Measurements from ENCODE around the gene SH3BP4. TPM values are rescaled to one million over a fixed set of nuclear protein-coding genes. Genes with fewer than 3 reads are reported as not detected.

The SH3BP4 gene
- total and polyA plus RNA-seq, 2 donors (not counting 1 experiment from before 2014, with no cell fraction given): 1.00 to 1.3 TPM

DNA sequence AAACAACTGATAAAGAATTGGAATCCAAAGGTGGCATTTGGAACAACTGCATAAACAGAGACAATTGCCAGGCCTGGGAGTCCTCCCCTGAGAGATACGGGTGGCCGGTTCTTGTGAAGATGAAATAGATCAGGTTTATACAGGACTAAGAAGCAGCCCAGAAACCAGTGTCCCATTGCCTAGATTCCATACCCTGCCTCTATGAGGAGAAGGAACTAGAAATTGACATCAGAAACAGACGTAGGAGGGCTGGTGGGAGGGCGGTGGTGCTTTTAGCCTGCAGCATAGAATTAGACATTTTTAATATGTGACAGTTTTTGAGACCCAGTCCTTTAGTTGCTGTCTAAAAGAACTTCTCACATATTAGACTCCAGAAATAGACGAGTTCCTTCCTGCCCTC lies 11.8 kb upstream of the SH3BP4 start:
- Histone ChIP-seq H3K79me2 (ENCODE audit: control insufficient read depth, insufficient read depth, low read length) (no peaks in the 10 kb centered on the region), H3K9me3 (ENCODE audit: control extremely low read depth in 1 of 3, control insufficient read depth in 2 of 3, insufficient read depth in 1 of 3, low read length in 2 of 3) (no peaks in the 10 kb centered on the region), H3K27me3 (replicated peaks in 1 of 4; ENCODE audit: control extremely low read depth in 1 of 4, control insufficient read depth in 3 of 4, insufficient read depth in 4 of 4, low read length in 3 of 4) (peaks cover 0 to 16% (median 3%) of the 10 kb centered on the region in 4 experiments), H3K4me1 (ENCODE audit: control insufficient read depth in 2 of 2, insufficient read depth in 2 of 2, low read length in 2 of 2) (no peaks in the 10 kb centered on the region), H4K20me1 (ENCODE audit: control insufficient read depth, insufficient read depth, low read length, poor library complexity, severe bottlenecking) (no peaks in the 10 kb centered on the region), H3K4me3 (ENCODE audit: control extremely low read depth in 1 of 5, extremely low read depth in 1 of 5, insufficient read depth in 1 of 5, low read depth in 2 of 5, low read length in 4 of 5) (no peak overlapping the region), H2AFZ (ENCODE audit: insufficient read depth, low read depth, low read length, poor library complexity, severe bottlenecking) (no peak overlapping the region), H3K4me2 (replicated peaks; ENCODE audit: low read depth, low read length, poor library complexity, severe bottlenecking) (no peak overlapping the region), H3K9ac (ENCODE audit: low read length) (no peak overlapping the region), H3K27ac (ENCODE audit: low read length in 2 of 2) (no peak overlapping the region), H3K36me3 (replicated peaks in 1 of 2; ENCODE audit: control extremely low read depth in 1 of 2, control insufficient read depth in 1 of 2, extremely low read depth in 1 of 2, insufficient read depth in 2 of 2, low read length in 1 of 2) (no peaks in the 10 kb centered on the region)
- no peaks in the 10 kb centered on the region for H3K4me1 Mint-ChIP-seq
- ATAC-seq (ENCODE audit: low read depth) (no peak), DNase-seq (no peak)
- intact Hi-C loops (cut with micrococcal nuclease): no loop called here
- TF ChIP-seq, protein P1, sequence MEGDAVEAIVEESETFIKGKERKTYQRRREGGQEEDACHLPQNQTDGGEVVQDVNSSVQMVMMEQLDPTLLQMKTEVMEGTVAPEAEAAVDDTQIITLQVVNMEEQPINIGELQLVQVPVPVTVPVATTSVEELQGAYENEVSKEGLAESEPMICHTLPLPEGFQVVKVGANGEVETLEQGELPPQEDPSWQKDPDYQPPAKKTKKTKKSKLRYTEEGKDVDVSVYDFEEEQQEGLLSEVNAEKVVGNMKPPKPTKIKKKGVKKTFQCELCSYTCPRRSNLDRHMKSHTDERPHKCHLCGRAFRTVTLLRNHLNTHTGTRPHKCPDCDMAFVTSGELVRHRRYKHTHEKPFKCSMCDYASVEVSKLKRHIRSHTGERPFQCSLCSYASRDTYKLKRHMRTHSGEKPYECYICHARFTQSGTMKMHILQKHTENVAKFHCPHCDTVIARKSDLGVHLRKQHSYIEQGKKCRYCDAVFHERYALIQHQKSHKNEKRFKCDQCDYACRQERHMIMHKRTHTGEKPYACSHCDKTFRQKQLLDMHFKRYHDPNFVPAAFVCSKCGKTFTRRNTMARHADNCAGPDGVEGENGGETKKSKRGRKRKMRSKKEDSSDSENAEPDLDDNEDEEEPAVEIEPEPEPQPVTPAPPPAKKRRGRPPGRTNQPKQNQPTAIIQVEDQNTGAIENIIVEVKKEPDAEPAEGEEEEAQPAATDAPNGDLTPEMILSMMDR (IDR thresholded peaks at IDR 0.05): no peak
- no peak for TF ChIP-seq EZH2 (IDR thresholded peaks at IDR 0.05; ENCODE audit: borderline replicate concordance, insufficient read depth, low read depth, low read length, poor library complexity, severe bottlenecking)
- H3K4me3 Mint-ChIP-seq: no peak overlapping the region
- CTCF ChIA-PET: no interaction called here
- no CpG with 5 or more reads among the region's 5 CpGs for WGBS (ENCODE audit: insufficient coverage)
- peaks cover 36% of the 10 kb centered on the region for H3K27me3 Mint-ChIP-seq
- H3K9me3 Mint-ChIP-seq (ENCODE audit: insufficient read depth): no peaks in the 10 kb centered on the region
- no peak overlapping the region for H3K27ac Mint-ChIP-seq
- POLR2A ChIA-PET: no interaction called here

DNA sequence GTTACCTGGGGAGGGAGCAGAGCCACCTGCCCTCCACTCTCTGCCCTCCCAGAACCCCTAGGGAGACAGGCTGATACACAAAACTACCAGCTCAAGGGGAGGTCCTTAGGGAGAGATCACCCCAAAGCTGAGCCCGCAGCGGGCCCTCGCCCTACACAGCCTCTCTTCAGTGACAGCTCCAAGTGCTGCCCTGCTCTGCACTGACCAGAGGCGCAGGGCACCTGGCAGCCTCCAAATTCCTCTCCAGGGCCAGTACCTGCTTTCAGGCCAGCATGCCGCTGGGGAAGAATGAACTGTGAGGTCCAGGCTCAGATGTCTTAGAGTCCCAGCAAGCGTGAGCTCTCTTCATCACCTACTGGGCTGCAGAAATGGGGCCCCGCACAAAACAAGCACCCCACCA lies 11.3 kb upstream of the SH3BP4 start:
- Histone ChIP-seq H3K27me3 (replicated peaks in 1 of 4; ENCODE audit: control extremely low read depth in 1 of 4, control insufficient read depth in 3 of 4, insufficient read depth in 4 of 4, low read length in 3 of 4) (peaks cover 0 to 16% (median 3%) of the 10 kb centered on the region in 4 experiments), H2AFZ (ENCODE audit: insufficient read depth, low read depth, low read length, poor library complexity, severe bottlenecking) (no peak overlapping the region), H3K27ac (ENCODE audit: low read length in 2 of 2) (no peak overlapping the region), H3K79me2 (ENCODE audit: control insufficient read depth, insufficient read depth, low read length) (no peaks in the 10 kb centered on the region), H3K9me3 (ENCODE audit: control extremely low read depth in 1 of 3, control insufficient read depth in 2 of 3, insufficient read depth in 1 of 3, low read length in 2 of 3) (peaks cover 0 to 3% (median 0%) of the 10 kb centered on the region in 3 donors), H3K4me2 (replicated peaks; ENCODE audit: low read depth, low read length, poor library complexity, severe bottlenecking) (no peak overlapping the region), H3K4me3 (ENCODE audit: control extremely low read depth in 1 of 5, extremely low read depth in 1 of 5, insufficient read depth in 1 of 5, low read depth in 2 of 5, low read length in 4 of 5) (no peak overlapping the region), H3K36me3 (replicated peaks in 1 of 2; ENCODE audit: control extremely low read depth in 1 of 2, control insufficient read depth in 1 of 2, extremely low read depth in 1 of 2, insufficient read depth in 2 of 2, low read length in 1 of 2) (no peaks in the 10 kb centered on the region), H3K4me1 (ENCODE audit: control insufficient read depth in 2 of 2, insufficient read depth in 2 of 2, low read length in 2 of 2) (no peaks in the 10 kb centered on the region), H3K9ac (ENCODE audit: low read length) (no peak overlapping the region), H4K20me1 (ENCODE audit: control insufficient read depth, insufficient read depth, low read length, poor library complexity, severe bottlenecking) (no peaks in the 10 kb centered on the region)
- 92% methylated on average over 7 of the region's 7 CpGs for WGBS (ENCODE audit: insufficient coverage)
- Mint-ChIP-seq H3K9me3 (ENCODE audit: insufficient read depth) (no peaks in the 10 kb centered on the region), H3K27ac (no peak overlapping the region), H3K4me3 (no peak overlapping the region), H3K27me3 (peaks cover 36% of the 10 kb centered on the region), H3K4me1 (no peaks in the 10 kb centered on the region)
- ChIA-PET POLR2A (no interaction called here), CTCF (no interaction called here)
- TF ChIP-seq EZH2 (IDR thresholded peaks at IDR 0.05; ENCODE audit: borderline replicate concordance, insufficient read depth, low read depth, low read length, poor library complexity, severe bottlenecking): no peak
- TF ChIP-seq, protein P1 (IDR thresholded peaks at IDR 0.05): no peak
- intact Hi-C loops (cut with micrococcal nuclease): no loop called here
- ATAC-seq (ENCODE audit: low read depth) (no peak), DNase-seq (no peak)
